SU-DHL-6 (cell line): ENCODE results near the gene ZNF208.

Experiments used
- CTCF ChIP-seq: fragments of 200-600 bp; sonication (generic); IDR thresholded peaks from one replicate; pipeline ENCODE4 v1.5.1; 2017; ENCODE audit warnings: antibody characterized with exemption, mild to moderate bottlenecking, low read length, moderate library complexity; ENCODE audit not compliant: insufficient read depth, poor library complexity, severe bottlenecking
- EZH2phosphoT487 ChIP-seq: fragments of 200-600 bp; sonication (generic), shearing (Covaris generic); conservative IDR thresholded peaks from 2 replicates; pipeline ENCODE4 v1.6.1; 2018; ENCODE audit warnings: mild to moderate bottlenecking, antibody characterized with exemption, low read length, moderate library complexity, mixed read lengths

GRCh38 chr19:21891086-21891485, 119.7 kb downstream of the ZNF208 start:
- TF ChIP-seq CTCF, result no peak
- no peak for TF ChIP-seq EZH2phosphoT487
